ENCODE measurements around the gene TCF19. TPM values are rescaled to one million over a fixed set of nuclear protein-coding genes. Genes with fewer than 3 reads are reported as not detected.

TCF19 gene
- total and polyA plus RNA-seq, 12 donors, result 1.6 to 7.3 (median 2.7) TPM

GRCh38 chr6:31116661-31117385 lies 41.6 kb upstream of the TCF19 start:
- DNase-seq (peak in 1 of 2 donors; percentile 43), ATAC-seq (peak in 7 of 8 donors; percentile 13 to 60 (median 25))
- H3K9me3 ChIP-seq, result no peaks in the 10 kb centered on the region
- H3K27me3 ChIP-seq, result no peaks in the 10 kb centered on the region
- H3K4me1 ChIP-seq, result peaks cover 6 to 55% (median 40%) of the 10 kb centered on the region in 9 donors
- TF ChIP-seq, protein P1, sequence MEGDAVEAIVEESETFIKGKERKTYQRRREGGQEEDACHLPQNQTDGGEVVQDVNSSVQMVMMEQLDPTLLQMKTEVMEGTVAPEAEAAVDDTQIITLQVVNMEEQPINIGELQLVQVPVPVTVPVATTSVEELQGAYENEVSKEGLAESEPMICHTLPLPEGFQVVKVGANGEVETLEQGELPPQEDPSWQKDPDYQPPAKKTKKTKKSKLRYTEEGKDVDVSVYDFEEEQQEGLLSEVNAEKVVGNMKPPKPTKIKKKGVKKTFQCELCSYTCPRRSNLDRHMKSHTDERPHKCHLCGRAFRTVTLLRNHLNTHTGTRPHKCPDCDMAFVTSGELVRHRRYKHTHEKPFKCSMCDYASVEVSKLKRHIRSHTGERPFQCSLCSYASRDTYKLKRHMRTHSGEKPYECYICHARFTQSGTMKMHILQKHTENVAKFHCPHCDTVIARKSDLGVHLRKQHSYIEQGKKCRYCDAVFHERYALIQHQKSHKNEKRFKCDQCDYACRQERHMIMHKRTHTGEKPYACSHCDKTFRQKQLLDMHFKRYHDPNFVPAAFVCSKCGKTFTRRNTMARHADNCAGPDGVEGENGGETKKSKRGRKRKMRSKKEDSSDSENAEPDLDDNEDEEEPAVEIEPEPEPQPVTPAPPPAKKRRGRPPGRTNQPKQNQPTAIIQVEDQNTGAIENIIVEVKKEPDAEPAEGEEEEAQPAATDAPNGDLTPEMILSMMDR (IDR thresholded peaks at IDR 0.05), result no peak
- peak overlapping the region in 9 of 10 donors; percentile 24 to 65 (median 55) for H3K27ac ChIP-seq
- H3K36me3 ChIP-seq, result no peaks in the 10 kb centered on the region
- H3K4me3 ChIP-seq, result peak overlapping the region in 7 of 10 donors; percentile 1 to 34 (median 26)
- WGBS, 2 donors, result 57 to 59% methylated on average over 19 of the region's 19 CpGs
- intact Hi-C loops (cut with DNase I), result no loop called here

GRCh38 chr6:31118178-31118577 lies 40.2 kb upstream of the TCF19 start:
- Histone ChIP-seq H3K4me1 (peaks cover 12 to 65% (median 53%) of the 10 kb centered on the region in 9 donors), H3K9me3 (no peaks in the 10 kb centered on the region), H3K27ac (no peak overlapping the region), H3K4me3 (no peak overlapping the region), H3K27me3 (no peaks in the 10 kb centered on the region), H3K36me3 (no peaks in the 10 kb centered on the region)
- TF ChIP-seq, protein P1 (IDR thresholded peaks at IDR 0.05), result no peak
- WGBS, 2 donors, result 86 to 93% methylated on average over 7 of the region's 7 CpGs
- no peak for DNase-seq
- no peak for ATAC-seq
- intact Hi-C loops (cut with DNase I), result no loop called here

DNA sequence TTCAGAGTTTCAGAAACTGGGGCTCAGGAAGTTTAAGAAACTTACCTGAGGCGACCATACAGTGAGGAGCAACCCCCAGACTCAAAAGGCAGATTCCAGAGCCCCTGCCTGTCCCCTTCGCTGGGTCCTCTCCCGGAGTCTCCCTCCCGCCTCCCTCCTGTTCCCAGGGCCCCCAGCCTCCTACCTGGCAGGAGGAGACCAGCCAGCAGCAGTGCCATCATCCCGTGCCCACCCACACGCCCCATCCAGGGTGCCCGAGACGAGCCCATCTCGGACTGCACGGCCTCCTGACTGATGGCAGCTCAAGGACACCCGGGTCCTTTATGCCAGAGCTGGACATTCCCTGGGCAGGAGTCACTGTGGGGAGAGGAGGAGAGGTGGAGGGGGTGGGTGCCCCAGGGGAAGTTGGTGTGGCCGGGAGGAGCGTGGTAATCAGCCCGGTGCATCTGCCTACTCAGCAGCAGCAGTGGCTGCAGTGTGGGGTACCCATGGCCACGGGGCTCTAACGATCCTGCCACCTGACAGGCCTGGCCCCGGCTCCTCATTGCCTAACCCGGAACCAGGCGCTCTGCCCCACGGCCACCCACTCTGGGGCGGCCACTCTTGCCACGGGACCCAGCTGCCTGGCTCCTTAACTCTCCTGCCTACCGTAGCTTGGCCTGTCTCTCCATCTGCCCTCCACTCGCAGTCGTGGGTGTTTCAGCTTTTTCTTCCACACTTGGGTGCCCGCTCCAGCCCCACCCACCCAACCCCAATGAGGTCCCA lies 38.1 kb upstream of the TCF19 start, which contains the start of gene CDSN:
Gene CDSN (minus strand): TSS at position 296 of the 765 bp plus-strand sequence. CDS start 27 bp downstream, at position 269.
- DNase-seq (no peak), ATAC-seq (no peak)
- Histone ChIP-seq H3K4me1 (peaks cover 9 to 62% (median 51%) of the 10 kb centered on the region in 9 donors), H3K9me3 (no peaks in the 10 kb centered on the region), H3K27me3 (no peaks in the 10 kb centered on the region), H3K36me3 (no peaks in the 10 kb centered on the region), H3K27ac (no peak within 1 kb of the TSS), H3K4me3 (no peak within 1 kb of the TSS)
- 89 to 91% methylated on average over 26 of the region's 26 CpGs for WGBS, 2 donors
- TF ChIP-seq, protein P1 (IDR thresholded peaks at IDR 0.05), result no peak
- intact Hi-C loops (cut with DNase I), result no loop called here

- no peak for DNase-seq
Observed at GRCh38 chr6:31121131-31121790, 37.1 kb upstream of the TCF19 start.

More at GRCh38 chr6:31121131-31121790, 37.1 kb upstream of the TCF19 start:
- Histone ChIP-seq H3K27ac (no peak overlapping the region), H3K27me3 (no peaks in the 10 kb centered on the region), H3K9me3 (no peaks in the 10 kb centered on the region), H3K4me1 (peaks cover 9 to 64% (median 51%) of the 10 kb centered on the region in 9 donors), H3K36me3 (no peaks in the 10 kb centered on the region), H3K4me3 (no peak overlapping the region)
- 91 to 93% methylated on average over 12 of the region's 12 CpGs for WGBS, 2 donors
- intact Hi-C loops (cut with DNase I), result no loop called here
- ATAC-seq, result no peak
- TF ChIP-seq, protein P1 (IDR thresholded peaks at IDR 0.05), result no peak
